ENCODE data around the gene PSME3IP1.

DNA sequence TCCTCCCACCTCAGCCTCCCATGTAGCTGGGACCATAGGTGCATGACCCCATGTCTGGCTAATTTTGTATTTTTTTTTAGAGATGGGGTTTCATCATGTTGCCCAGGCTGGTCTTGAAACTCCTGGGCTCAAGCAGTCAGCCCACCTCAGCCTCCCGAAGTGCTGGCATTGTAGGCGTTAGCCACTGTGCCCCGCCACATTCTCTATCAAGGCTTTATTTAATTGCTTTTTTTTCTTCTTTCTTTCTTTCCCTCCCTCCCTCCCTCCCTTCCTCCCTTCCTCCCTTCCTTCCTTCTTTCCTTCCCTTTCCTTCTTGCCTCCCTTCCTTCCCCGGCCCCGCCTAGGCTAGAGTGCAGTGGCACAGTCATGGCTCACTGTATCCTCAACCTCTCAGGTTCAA lies 23.9 kb upstream of the PSME3IP1 start:
- TF ChIP-seq YY1 (IDR thresholded peaks at IDR 0.05; ENCODE audit: insufficient read depth, insufficient read length): no peak
- TF ChIP-seq SUZ12 (IDR thresholded peaks at IDR 0.05; ENCODE audit: extremely low read depth, insufficient read depth, insufficient read length): no peak

All from NT2/D1 (cell line).